HCT116 (cell line): ENCODE measurements around the gene ZBTB26.

Experiments
- CTCF ChIP-seq, 3 experiments: fragments of 200-600 bp in 1 of 3; sonication (generic) in 1 of 3; IDR thresholded peaks in 2 of 3; conservative IDR thresholded peaks in 1 of 3; 2 replicates each; pipeline ENCODE4 v1.5.1; 2012 to 2017; ENCODE audit warnings: low read depth in 2 of 3, low read length in 2 of 3, antibody characterized with exemption in 1 of 3, borderline replicate concordance in 1 of 3, control low read depth in 1 of 3, mild to moderate bottlenecking in 1 of 3, mixed read lengths in 1 of 3, mixed run types in 1 of 3, moderate library complexity in 1 of 3; ENCODE audit not compliant: insufficient read depth in 1 of 3
- MAX ChIP-seq: IDR thresholded peaks from 2 replicates; pipeline ENCODE4 v1.6.1; 2012
- POLR2AphosphoS5 ChIP-seq: IDR thresholded peaks from 2 replicates; pipeline ENCODE4 v1.6.1; 2011; ENCODE audit warnings: mild to moderate bottlenecking, low read depth, low read length, moderate library complexity
- REST ChIP-seq: IDR thresholded peaks from 2 replicates; pipeline ENCODE4 v1.6.1; 2012; ENCODE audit warnings: low read depth
- TCF7L2 ChIP-seq: IDR thresholded peaks from 2 replicates; pipeline ENCODE4 v1.7.0; 2011; ENCODE audit warnings: borderline replicate concordance, inconsistent platforms; ENCODE audit not compliant: insufficient read depth, insufficient read length; ENCODE audit errors: extremely low read depth

DNA sequence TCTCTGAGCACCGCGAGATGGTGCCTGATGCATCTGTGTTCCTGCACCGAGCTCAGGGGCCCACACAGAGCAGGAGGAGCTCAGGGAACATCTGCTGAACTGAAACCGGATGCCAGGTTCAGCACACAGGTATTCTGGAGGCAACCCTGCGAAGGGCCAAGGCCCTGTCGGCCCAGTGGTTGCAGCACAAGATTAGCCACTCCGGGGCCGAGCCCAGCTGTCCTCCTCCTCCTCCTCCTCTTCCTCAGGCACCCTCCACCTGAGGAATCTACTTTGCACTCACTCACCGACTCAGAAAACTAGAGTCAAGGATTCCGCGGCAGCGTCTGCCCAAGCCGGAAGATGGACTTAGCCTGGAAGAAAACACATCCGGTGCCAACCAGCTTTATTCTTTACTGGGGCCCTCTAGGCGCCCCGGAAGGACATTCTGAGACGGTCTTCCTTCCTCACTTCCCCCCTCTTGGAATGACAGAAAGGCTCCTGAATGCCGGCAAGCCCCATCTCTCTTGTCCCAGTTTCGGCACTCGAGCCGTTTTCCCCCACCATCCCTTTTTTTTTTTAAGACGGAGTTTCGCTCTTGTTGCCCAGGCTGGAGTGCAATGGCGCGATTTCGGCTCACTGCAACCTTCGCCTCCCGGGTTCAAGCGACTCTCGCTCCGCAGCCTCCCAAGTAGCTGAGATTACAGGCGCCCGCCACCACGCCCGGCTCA, 18.2 kb downstream of the ZBTB26 start, which contains the start of gene ZBTB6:
- TF ChIP-seq MAX (peak; percentile 43), TCF7L2 (peak; percentile 63), CTCF (IDR thresholded peaks at IDR 0.05 in 2 of 3, conservative IDR thresholded peaks at IDR 0.05 in 1 of 3; ENCODE audit: borderline replicate concordance in 1 of 3, insufficient read depth in 1 of 3, low read depth in 2 of 3, low read length in 2 of 3) (no peak), POLR2AphosphoS5 (peak; percentile 89), REST (no peak)
